Bone marrow (tissue), 2 donors: Measurements from ENCODE around the gene ITIH6.

Experiments used
- DNase-seq, 2 donors: peaks; one replicate each; lab custom pipeline; 2025; lab: John Stamatoyannopoulos, UW

The ITIH6 gene

GRCh38 chrX:54715621-54716020 is 82.4 kb downstream of the ITIH6 start:
- no peak for DNase-seq

- no peak for DNase-seq
Measured at GRCh38 chrX:54714424-54714823, 83.6 kb downstream of the ITIH6 start.

DNA sequence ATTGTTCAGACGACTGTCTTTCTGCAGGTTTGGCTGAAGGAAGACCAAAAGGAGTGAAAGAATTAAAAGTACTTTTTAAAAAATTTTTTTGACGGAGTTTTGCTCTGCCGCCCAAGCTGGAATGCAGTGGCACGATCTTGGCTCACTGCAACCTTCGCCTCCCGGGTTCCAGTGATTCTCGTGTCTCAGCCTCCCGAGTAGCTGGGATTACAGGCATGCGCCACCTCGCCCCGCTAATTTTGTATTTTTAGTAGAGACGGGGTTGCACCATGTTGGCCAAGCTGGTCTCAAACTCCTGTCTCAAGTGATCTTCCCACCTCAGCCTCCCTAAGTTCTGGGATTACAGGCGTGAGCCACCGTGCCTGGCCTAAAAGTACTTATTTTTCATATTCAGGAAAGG is 86.3 kb downstream of the ITIH6 start:
- no peak for DNase-seq

GRCh38 chrX:54710920-54711319 is 87.1 kb downstream of the ITIH6 start:
- DNase-seq = no peak

GRCh38 chrX:54708404-54708803 is 89.7 kb downstream of the ITIH6 start:
- DNase-seq = no peak
